ENCODE results near the gene KRT79.

Gene KRT79

DNA sequence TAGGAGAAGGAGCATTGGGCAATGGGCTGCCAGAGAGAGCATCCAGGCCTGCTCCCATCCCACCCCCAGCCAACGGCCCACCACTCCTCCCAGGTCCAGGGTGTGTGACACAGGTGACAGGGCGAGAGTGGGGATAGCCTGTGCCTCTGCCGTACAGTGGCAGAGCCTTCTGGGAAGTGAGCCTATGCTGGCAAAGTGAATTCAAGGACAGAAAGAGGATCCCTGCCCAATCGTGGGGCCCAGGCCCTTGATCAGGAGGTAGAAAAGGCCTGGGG, 553 bp upstream of the KRT79 start:
- no peak for DNase-seq

DNA sequence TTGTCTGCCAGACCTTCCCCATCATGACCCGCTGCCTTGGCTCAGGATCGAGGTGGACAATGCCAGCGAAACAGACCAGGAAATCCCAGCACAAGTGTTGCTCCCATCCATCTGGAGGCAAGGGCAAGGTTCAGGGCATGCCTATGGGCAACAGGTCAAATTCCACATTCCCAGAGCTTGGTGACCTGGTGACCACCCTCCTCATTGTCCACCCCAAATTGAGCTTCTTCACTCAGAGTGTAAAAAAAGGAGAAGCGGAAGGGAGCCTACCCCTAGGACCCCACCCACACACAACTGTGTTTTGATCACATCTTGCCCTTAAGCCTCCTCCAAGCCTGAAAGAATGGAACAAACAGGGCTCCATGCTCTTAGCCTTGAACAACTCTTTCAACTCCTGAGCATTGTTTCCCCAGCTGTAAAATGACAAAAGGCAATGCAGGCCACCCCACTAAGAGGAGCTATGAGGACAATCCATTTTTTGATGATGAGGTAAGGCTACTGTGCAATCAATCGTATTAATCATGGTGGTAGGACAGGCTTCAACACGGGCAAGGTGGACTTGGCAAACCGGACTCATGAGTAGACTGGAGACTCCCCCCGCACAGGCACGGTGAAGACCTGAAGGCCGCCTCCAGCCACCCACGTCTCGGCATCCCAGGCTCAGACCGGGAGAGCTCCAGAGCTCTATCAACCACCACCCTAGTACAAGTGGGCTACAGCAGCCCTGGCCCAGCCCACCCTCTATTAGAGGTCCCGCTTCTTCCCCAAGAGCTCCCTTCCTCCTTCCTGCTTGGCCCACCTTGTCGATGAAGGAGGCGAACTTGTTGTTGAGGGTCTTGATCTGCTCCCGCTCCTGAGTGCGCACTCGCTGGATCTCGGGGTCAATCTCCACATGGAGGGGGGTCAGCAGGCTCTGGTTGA, 866 bp downstream of the KRT79 start:
- no peak for DNase-seq

DNA sequence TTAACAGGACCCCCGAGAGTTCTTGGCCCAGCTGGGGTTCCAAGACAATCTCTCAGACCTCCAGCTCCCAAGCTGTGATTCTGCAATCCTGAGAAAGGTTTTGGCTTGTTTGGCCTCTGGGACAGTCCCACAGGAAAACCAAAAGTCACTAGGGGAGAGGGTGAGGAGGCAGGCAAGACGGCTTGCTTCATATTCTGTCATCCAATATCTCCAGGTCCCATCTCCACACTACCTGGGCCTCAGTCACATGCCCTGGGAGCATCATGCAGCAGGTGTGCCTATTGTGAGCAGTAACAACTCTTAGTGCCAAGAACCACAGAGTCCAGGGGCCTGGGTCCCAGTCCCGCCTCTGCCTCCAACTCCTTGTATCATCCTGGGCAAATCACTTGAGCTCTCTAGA, 1.7 kb downstream of the KRT79 start:
- no peak for DNase-seq

DNA sequence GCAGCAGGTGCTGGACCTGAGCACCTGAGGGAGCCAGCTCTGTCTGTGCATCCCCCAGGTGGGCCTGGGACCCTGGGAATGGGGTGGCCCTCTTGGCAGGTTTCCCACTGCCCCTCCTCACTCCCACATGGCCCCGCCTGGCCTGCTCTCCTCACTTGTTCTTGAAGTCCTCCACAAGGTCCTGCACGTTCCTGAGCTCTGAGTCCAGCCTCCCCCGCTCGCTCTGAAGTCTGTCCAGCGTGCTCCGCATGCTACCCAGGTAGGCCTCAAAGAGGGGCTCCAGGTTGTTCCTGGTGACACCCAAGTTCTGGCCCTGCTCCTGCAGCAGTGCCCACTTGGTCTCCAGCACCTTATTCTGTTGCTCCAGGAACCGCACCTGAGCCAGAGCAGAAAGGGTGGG, 2.9 kb downstream of the KRT79 start:
- no peak for DNase-seq

DNA sequence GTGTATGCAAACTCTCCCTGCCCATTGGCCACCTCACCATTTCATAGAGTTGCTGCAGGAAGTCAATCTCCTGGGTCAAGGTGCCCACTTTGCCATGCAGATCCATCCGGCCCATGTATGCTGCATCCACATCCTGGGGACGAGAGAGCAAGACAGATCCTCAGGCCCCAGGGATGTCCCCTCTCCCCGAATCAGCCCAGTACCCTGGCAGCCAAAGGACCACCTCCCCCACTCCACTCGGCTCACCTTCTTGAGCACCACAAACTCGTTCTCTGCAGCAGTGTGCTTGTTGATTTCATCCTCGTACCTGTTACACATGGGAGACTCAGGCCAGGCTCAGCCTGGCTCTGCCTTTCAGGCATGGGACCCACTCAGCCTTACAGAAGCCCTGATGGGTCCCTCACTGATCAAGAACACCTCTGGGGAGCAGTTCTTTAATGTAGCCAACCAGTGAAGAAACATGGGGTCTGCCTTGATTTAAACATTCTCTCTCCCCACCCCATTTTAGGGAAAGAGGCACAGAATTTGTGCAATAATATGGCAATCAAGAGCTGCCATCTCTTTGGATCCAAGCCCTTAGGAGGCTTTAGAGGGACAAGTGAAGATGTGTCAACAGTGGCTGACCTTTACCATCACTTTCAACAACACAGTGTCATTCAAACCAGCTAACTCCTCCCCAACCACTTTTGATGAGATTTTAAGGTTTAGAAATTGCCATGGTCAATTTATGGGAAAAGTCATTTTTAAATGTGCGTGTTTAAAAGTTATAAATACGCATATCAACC, 3.9 kb downstream of the KRT79 start:
- no peak for DNase-seq

DNA sequence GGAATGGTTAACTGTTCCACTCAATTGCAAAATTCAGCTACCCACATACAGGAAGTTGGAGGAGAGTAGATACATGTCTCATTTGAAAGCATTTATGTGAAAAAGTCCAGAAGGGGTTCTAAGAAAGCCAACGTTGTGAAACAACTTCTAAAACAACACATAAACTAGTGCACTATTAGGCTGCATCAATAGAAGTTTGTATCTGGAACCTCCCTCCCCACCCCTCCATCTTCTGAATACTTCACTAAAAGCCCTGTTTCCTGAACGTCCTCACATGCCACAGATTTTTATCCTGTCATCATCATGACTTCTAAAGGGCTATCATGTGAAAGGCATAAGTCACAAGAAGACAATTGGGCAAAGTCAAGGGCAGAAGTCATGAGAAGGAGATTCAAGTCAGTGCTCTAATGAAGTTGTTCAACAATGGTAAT, 5.5 kb downstream of the KRT79 start:
- DNase-seq = no peak

DNA sequence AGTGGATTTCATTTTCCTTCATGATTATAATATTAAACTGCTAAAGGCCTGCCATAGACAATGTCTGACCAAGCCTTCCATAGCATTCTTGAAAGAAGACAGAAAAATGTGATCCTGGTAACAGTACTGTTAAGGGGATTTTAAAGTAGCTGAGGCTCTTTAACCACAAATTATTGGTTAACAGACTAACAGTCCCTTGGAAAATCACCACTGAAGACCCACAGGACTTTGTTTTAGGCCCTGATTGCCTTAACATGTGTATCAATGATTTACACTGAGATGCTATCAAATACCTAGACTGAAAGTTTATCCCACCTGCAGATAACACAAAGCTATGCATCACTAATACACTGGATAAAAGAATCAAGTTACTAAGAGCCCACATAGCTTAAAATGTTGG, 6.0 kb downstream of the KRT79 start:
- no peak for DNase-seq

DNA sequence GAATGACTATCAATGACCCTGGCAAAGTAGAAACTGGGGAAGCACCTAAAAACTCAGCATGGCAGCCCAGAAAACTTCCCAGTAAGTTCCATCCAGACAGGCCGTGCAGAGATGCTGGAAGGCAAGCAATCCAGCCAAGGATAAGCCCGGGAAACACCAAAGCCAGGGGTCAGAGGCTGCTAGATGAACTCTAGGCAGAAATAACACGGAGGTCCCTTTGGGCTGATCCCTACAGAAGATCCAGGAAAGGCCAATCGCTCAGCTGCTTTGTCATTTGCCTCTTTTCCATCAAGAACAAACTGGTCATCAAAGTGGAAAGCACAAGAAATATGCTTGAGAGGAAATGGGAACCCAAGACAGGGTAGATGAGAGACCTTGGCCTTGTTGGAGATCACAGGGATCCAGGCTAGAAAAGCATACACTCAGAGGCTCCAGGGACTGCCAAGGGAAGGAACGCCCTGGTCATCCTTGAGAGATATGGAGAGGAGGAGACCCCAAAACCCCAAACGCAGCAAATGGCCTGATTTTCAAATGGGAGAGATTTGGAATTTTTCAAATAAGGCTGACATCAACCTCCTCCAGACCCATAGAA, 6.5 kb downstream of the KRT79 start:
- no peak for DNase-seq

DNA sequence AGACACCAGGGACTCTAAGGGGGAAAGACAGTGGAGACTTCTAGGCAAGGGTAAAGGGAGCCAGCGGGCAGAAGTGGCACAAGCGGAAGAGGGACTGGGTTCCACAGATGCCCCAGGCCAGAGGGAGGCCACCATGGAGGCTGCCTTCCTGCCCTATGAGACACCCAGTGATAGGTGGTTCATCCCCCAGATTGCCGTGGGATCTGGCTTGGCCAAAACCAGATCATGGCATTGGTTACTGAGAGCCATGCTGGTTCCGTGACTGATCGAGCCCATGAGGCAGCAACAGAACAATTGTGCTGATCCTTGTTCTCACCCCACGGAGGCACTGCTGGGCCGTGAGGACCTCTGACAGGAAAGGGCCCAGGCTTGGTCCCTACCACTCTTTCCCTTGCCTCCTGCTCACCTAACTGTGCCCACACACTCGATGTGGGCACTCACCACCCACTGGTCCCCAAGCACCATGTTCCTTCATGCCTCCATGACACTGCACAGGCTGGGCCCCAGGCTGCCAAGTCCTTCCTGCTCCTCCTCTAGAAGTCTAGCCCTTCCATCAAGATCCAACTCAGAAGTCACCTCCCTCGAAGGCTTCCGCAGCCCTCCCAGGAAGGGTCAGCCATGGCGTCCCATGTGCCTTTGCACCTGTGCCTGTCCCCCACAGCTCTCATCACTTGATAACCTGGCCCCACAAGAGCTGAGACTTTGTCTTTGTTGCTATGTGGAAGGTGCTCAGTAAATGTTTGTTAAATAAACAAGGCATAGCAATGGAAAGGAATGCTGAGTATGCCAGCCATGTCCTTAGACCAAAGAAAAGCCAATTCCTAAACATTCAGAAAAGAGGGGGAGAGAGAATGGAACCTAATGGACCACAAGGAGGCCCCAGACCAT, 7.3 kb downstream of the KRT79 start:
- DNase-seq = no peak

DNA sequence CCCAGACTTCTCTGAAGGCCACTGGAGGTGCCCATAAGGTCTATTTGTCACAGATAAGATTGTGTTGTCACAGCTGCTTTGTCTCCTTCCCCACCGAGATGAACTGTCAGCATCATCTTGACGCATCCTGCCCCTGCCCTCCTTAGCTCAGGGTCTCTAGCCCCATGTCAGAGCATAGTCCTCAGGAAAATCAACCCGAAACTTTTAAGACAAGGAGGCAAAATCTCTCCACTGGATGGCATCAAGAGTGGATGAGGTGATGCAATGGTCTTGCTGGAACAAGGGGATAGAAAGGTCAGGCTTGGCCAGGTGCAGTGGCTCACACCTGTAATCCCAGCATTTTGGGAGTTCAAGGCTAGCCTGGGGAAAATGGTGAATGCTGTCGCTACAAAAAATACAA, 8.2 kb downstream of the KRT79 start:
- DNase-seq = no peak

DNA sequence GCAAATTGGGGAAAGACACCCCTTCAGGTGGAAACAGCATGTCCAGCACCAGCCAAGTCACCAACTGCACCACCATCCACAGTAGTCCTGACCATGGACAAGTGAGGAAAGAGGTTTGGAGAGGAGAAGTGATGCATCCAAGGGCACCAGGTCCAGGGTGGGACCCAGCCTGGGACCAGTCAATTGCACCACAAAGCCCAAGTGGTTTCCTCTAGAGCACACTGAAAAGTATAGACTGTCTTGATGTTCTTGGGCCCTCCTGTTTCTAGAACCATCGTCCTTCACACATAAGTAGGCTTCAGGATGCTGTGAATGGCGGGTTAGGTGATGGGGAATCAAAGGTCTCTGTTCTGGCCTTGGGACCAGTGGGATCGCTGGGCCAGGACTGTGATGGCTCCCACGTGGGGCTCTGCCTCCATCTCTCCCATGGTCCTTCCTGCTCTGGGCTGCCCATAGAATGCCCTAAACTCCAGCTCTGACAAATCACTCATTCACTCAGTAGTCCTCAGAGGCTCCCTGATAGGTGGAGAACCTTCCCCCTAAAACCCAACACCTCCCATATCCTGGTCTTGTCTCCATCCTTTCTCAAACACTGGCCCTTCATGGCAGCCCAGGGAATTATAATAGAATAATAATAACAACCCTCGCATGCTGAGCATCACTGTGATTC, 9.2 kb downstream of the KRT79 start:
- no peak for DNase-seq

DNA sequence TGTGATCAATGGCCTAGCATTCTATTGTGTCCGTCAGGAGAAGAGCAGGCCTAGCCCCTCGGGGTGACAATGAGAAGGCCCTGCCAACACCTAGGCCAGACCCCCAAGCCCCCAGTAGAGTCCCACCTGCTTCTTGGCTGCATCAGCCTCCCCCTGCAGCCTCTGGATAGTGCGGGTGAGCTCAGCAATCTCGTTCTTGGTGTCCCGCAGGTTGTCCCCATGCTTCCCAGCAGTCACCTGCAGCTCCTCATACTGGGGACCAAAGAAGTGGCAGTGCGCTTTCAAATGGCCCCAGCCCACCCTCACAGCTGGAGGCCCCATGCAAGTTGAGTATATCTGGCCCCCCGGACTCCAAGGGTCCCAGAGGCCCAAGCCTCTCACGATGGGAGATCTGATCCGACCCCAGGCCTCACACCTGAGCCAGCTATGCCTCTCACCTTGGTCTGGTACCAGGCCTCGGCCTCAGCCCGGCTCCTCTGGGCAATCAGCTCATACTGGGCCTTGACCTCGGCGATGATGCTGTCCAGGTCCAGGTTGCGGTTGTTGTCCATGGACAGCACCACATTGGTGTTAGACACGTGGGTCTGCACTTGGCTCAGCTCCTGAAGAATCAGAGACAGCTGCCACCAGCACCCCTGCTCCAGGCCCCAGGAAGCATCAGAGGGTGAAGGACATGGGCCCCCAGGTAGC, 10.2 kb downstream of the KRT79 start:
- DNase-seq = no peak

DNA sequence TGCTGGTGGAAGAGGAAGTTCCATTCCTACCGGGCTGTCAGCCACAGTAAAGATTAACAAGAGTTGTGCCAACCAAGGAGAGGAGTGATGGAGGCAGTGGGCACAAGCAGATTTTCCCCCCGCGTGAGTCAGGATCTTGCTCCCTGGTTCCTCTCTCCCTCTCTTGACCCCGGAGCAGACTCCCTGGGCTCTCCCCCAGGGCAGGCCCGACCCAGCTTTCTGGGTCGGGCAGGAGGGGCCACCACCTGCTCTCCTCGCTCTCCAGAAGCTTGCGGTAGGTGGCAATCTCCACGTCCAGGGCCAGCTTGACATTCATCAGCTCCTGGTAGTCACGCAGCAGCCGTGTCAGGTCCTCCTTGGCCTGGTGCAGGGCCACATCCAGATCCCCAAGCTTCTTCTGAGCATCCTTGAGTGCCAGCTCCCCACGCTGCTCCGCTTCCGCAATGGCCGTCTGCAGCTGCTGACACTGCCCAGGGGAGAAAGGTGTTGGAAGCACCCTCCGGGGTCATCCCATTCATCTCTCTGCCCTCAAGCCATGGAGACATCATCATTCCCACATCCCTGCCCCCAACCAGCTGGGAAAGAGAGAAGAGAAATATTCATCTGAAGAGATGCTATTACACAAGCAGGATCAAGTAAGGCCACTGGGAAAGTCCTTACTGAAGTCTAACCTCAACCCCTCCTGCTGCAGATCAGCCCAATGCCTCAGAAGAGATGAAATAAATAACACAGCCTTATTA, 11.2 kb downstream of the KRT79 start:
- DNase-seq = no peak

DNA sequence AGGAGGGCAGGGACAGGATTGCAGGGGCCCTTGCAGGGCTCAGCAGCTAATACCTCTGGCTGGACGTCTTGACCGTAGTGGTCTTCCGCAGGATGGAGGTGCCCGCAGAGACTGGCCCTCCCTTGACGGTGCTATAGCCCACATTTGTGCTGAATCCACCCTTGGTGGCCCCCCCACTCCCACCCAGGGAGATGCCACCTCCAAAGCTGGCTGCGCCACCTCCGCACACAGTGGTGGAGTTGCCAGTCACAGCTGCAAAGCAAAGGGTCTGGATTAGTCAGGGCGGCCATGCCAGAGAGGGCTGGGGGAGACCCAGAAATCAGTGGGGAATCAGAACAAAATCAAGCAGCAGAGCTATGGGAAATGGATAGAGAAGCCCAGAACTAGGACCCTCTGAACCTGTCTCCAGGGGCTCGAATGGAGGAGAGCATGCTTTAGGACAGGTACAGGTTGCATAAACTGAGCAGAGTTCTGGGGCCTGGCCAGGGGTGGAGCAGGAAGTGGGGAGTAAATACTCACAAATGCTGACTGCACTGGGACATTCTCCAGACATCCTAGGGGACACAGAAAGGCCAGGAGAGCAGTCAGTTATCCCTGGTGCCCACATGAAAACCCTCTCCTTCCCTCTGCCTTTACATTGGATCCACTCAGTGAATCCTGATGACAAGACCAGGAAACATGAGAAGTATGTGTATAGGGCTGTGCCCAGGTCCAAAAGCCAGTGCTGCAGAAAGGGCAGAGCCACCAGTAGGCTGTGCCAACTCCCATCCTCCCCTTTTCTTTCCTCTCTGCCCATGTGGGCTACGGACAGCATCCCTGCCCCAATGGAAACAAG, 12.1 kb downstream of the KRT79 start:
- DNase-seq = no peak

DNA sequence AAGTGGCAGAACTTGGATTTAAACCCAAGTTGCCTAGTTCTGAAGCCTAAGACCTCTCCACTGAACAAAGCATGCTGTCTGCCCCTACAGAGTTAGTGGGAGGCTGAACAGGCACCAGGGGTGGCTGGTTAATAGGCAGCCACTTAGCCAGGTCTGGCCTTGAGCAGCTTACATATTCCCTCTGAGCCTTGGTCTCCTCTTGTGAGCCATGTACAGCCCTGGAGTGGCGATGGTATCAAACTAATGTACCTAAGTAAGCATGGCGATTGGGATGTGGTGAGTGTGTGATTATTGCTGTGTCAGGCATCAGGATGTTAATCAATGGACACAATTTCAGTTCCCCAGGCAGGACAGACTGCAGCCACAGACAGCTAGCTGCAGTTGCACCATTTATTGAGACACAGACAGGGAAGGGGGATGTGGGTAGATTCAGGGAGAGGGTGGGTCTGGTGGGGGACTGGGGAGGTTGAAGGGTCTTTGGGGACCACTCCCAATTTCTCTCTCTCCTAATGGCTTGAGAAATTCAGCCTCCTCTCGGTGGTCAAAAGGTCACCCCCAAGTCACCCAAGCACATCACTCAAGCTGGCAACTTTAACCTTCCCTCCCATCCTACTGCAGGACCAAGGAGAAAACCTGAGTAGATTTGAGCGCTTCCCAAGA, 12.9 kb downstream of the KRT79 start:
- DNase-seq = no peak

DNA sequence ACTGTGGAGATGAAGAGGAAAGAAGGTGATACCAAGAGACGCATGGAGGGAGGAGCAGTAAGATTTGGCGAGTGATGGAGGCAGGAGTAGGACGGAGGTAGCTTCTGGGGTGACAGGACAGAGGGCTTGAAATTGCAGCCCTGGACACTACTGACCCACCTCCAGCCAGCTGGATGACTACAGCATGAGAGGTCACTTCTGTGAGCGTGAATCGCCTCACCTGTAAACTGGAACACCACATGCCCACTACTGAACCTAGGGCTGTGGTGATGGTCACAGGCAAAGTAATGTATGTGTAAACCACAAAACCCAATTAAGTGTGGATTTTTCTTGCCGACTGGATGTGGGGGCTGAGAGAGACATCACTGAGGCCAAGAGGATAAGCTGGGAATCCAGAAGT, 13.6 kb downstream of the KRT79 start:
- DNase-seq = no peak

DNA sequence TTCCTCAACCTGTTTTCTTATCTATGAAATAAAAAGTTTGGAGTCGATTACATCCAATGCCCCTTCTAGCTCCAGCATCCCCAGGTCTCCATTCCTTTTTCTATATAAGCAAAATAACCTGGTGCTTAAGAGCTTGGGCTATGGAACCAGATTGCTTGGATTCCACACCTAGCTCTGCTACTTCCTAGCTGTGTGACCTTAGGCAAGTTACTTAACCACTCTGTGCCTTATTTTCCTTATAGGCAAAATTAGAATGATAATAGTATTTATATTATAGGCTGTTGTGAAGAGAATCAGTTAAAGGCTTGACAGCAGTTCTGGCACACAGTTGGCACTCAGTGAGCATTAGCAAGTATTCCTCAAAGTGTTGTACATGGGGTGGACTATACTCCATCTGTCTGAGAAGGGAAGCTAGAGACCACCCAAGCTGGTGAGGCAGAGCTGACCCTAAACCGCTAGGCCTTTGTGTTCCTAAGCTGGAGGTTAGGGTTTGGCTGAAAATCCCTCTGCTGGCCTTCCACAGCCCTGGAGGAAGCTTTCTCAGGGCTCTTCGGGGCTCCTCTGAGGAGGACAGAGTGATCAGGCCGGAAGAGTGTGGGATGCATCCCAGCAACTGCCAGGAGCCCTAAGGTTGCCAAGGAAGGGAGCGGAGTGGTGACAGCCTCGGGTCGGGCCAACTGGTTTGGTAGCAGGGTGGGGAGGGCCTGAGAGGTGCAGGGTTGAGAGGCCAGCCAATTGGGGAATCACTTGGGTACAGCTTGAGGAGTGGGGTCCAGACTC, 14.2 kb downstream of the KRT79 start:
- no peak for DNase-seq

DNA sequence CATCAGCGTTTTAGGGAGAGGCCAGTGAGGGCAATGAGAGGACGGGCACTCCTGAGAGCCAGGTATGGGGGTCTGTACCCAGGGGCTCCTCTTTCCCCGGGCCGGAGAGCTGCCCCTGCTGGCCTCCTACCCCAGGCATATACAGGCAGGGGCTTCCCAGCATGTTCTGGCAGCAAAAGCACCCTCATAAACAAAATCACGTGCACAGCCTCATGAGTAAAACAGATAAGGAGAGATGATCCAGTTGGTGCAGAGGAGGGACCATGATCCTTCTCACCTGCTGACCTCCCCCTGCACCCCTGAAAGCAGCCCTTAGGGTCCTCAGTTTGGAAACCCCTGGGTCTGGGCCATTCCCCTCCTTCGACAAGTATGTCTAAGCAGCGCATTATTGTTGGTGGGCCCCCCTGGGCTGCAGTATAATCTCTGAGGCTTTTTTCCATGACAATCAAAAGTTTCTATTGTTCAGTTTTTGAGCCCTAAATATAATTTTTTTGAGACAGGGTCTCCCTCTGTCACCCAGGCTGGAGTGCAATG, 15.2 kb downstream of the KRT79 start:
- DNase-seq = no peak

Data from right forelimb (tissue), 1 donor.